Activated gamma-delta T cell treated with anti-CD3 and anti-CD28 coated beads, Interleukin-2, amount 50 U/mL, for 16 hours (primary cell): Measurements from ENCODE around the gene DBNDD2.

Experiments used
- DNase-seq: peaks from one replicate; pipeline ENCODE4 v3.0.0-alpha.2; 2020; ENCODE audit warnings: low read depth

Gene DBNDD2

GRCh38 chr20:45378191-45378590 lies 29.9 kb upstream of the DBNDD2 start, which contains the start of gene TP53TG5:
Gene TP53TG5 (minus strand): TSS chr20:45378325. CDS start chr20:45378236, 89 bp downstream.
- no peak for DNase-seq

- DNase-seq = no peak
These were observed 20.8 kb upstream of the DBNDD2 start for GRCh38 chr20:45387274-45387673.

GRCh38 chr20:45390931-45391330 lies 17.2 kb upstream of the DBNDD2 start:
- no peak for DNase-seq

- DNase-seq = no peak
These were observed 16.5 kb upstream of the DBNDD2 start for GRCh38 chr20:45391559-45391958.

- DNase-seq = no peak
These were observed 15.4 kb upstream of the DBNDD2 start for GRCh38 chr20:45392733-45393132.

- DNase-seq = no peak
These were observed 13.6 kb upstream of the DBNDD2 start for GRCh38 chr20:45394221-45395113.

- DNase-seq = no peak
These were observed 13.0 kb upstream of the DBNDD2 start for GRCh38 chr20:45395114-45395415.

- no peak for DNase-seq
These were observed 9.1 kb upstream of the DBNDD2 start for GRCh38 chr20:45399018-45399417.

GRCh38 chr20:45400346-45401031 lies 7.6 kb upstream of the DBNDD2 start:
- DNase-seq = no peak

GRCh38 chr20:45402946-45403345 lies 5.1 kb upstream of the DBNDD2 start:
- DNase-seq = no peak

GRCh38 chr20:45404438-45404837 lies 3.7 kb upstream of the DBNDD2 start:
- no peak for DNase-seq

- DNase-seq = no peak
These were observed 2.4 kb upstream of the DBNDD2 start for GRCh38 chr20:45405571-45406259.

- DNase-seq = no peak
These were observed 1.6 kb upstream of the DBNDD2 start for GRCh38 chr20:45406260-45407066.

GRCh38 chr20:45407067-45407745 lies 883 bp upstream of the DBNDD2 start:
- no peak for DNase-seq

GRCh38 chr20:45408646-45409213 lies 641 bp downstream of the DBNDD2 start:
- DNase-seq = no peak

GRCh38 chr20:45409521-45410272 lies 1.6 kb downstream of the DBNDD2 start:
- no peak for DNase-seq

- no peak for DNase-seq
These were observed 2.8 kb downstream of the DBNDD2 start for GRCh38 chr20:45410887-45411286.

GRCh38 chr20:45412653-45413052 lies 4.6 kb downstream of the DBNDD2 start:
- DNase-seq = no peak

- DNase-seq = no peak
These were observed 5.4 kb downstream of the DBNDD2 start for GRCh38 chr20:45413479-45413878.
